Fibroblast of skin of right biceps (primary cell): ENCODE results near the gene ZNF521.

Experiments
- DNase-seq: peaks from one replicate; pipeline ENCODE4 v3.0.0-alpha.2; 2013

ZNF521 gene

DNA sequence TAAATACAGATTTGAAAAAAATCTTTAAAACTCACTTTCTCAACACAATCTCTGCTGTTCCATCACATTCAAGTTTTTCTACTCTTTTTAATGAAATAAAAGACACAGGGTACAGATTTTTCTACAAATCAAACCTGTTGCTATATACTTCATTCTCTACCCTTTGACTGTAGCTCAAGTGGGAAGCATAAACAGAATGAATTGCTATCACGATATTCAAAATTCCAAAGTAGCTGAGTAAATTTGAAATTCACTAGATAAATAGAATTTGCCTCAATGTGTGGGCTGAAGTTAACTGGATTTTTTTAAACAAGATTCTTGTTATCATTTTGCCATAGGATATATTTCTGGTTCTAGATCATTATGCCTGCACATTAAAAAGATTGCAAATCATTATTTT, 185.9 kb downstream of the ZNF521 start:
- no peak for DNase-seq

DNA sequence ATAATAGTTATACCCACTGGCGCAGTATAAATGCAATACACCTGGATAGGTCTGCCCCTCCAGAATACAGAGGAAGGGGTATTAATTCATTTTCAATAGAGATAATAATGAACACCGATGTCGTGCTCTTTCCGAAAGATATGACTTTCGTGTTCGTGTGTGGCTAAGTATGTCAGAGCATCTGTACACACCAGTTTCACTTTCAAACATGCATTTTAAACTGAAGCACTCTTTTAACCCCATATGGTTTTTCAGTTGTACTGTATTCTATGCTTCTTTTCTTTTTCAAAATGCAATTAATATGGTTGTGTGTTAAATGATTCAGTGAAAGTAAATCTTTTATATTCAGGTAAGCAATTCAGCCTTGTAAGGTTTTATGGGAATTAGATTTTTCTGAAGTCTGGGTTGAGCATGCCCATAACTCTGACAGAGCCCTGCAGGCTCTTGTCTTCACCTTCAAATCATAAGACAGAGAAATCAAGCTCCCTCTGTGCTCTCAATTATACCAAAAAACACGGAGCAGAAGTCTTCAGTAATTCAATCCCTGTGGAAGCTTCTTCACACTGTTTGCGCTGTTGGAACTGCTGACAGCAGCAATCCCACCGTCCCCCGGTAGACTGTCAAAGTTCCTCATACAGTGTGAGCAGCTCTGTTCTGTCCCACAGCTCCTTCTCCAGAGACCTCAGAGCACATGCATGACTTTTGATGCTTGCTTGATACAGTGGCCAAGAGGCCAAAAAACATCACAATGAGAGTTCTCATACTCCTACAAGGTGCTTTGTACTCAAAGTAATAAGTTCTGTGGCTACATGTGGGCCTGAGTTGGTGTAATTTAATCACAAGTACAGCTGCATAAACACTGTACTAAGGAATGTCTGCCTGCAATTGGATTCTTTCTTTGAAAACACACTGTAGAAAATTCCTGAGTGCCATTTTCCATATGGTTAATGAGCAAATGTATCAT, 186.8 kb downstream of the ZNF521 start:
- DNase-seq, result peak; percentile 67

DNA sequence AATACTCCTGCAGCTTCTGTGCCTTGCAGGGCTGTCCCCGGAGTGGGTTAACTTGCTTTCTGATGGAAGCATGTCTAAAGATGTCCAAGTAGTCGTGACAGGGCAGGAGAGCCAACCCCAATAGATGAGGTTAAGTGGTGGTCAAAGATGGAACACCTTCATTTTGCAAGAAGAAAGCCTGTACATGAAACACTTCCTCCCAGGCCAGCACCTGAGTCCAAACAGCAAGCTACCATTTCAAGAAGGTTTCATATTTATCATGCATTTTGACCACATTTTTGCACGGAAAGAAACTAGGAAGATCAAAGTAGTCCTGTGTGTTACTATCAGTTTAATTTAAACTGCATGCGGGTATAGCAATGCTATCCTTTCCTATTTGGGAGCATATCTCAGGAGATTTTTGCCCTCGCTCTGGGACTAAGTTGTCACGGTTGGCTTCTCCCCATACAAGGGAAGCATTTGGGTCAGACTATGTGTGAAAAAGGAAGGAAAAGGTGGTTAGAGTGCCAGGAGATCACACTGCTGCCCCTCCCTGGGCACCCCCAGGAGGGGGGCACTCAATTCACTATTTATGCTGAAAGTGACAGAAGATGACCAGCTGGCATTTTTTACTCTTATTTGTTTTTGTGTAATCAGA, 187.6 kb downstream of the ZNF521 start:
- DNase-seq, result no peak

DNA sequence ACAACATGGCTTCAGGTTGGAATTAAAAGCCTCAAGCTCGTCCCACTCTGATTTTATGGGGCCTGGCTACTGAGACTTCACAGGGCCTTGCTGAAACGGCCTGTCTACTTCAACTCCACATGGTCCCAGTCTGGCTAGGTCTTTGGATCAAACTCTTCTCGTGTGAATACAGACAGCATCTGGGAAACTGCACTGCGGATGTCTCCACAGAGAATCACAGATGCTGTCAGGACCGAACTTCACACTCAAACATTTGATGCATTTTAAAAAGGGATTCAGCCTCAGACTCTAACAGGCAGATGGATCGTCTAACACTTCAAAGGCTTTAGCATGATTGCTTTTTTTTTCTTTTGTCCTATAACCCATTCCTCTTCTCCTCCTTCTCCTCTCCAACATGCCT, 198.5 kb downstream of the ZNF521 start:
- no peak for DNase-seq

DNA sequence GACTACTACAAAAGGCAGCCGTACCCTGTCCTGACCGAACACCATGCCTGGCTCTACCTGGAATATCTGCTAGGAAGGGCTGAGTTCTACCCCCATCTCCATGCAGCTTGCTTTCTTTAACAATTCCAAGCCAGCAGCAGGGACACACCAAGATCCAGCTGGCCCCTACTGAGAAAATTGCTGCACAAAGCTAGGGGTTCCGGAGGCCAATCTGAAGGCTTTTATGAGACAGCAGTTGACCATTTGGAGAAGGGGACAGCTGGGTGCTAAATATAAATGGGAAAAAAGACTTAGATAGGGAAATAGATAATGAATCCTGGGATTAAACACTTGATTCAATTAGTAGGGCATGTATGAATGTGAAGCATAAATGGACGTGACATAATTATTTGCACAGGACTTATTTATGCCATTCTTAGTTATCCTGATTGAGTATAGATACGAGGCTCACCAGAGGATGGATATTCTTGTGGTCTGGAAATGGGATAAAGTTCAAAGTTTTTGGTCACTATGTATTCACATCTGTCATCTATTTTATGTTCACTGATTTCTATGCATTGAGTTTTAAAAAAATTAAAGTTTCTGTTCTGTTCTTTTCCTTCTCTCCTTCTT, 204.0 kb downstream of the ZNF521 start:
- no peak for DNase-seq

DNA sequence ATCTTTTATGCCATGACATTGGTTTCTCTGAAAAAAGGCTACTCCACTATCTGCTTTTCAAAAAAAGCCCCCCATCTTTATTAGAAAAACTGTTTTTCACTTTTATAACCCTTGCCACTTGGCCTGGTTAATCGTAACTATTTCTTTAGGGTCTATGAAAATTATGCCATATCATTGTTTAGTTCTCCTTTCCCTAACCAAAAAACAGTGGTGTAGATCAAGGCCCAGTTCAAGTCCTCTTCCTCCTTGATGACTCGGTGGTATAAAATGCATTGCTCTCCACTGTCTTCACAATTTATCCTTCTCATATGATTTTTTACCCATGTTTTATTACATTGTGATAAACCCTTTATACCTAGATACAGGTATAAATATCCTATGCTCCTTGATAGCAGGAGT, 205.5 kb downstream of the ZNF521 start:
- DNase-seq, result peak; percentile 22

DNA sequence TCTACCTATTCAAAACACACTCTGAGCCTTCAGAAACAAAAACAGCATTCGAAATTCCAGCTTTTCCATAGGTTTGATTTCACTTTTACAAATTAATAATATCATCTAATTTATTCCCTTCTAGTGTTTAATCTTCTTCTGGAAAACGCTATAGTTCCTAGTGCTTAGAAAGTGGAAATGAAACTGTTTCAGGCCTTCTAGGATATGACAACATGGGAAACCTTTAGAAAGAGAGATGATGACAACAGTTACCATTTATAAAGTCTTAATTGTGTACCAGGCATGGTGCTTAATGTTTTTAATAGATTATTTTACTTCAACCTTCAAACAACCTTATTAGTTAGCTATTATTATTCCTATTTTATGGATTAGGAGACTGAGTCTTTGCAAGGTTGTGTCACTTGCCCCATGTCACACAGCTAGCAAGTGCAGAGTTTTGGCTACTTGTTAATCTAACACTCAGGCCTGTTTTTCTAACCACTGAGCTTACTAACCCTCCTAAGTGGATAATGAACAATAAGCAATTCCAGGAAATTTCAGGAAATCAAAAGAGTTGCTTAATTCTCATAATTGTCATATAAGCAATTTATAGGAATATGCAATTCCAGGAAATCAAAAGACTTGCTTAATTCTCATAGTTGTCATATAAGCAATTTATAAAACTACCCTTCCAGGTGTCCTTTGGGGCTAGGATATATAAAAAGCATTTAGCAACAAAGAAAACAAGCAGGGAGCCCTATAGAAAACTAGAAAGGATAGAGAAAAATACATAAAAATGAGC, 206.0 kb downstream of the ZNF521 start:
- no peak for DNase-seq

DNA sequence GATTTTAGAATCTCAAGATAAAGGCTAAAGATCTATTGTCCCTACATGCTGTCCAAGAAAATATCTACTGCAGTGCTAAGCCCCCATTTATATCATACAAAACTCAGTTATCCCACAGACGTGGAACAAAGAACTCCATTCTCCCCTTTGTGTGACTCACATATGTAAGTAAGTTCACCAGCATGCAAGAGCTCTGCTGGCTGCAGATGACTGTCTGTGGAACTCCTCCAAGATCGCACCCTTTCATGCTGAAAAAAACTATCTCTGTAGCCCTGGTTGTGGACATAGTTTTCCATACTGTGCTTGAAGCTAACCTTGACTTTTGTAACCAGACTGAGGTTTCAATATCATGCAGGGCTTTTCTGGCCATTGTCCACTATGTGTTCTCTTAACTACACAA, 207.1 kb downstream of the ZNF521 start:
- DNase-seq, result peak; percentile 85

DNA sequence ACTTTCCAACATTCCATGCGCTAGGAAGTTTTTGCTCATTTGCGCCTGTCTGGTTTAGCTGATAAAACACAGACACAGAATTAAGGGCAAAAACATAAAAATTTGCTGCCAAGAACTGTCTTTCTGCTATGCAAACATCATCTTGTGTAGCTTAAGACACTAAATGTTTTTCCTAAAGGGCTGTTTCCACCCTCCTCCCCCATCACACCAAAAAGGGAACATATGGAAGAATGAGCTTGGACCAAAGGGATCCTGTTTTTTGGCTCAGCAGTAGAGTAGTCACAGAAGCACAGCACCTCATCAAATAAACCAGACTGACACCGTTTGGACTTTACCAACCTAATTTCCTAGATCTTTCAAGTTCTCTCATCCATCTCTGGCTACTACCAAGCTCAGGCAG, 210.1 kb downstream of the ZNF521 start:
- DNase-seq, result no peak

DNA sequence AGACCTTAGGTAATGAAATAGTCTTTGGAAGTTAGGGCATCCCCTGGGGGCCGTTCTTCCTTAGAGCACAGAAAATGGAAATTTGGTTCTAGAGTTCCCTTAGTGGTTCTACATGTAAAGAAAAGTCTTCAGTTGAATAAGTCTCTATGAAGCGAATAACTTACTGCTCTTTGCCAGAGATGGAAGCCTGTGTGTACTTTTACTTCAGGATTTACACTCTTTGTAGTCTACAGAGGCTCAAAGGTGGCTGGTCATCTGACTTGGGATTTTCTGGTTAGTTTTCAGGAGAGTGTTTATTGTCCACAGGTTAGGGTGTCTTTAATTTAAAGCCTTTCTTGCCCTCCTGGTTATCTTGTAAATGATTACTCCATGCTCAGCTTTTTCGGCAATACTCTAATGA, 210.6 kb downstream of the ZNF521 start:
- no peak for DNase-seq

DNA sequence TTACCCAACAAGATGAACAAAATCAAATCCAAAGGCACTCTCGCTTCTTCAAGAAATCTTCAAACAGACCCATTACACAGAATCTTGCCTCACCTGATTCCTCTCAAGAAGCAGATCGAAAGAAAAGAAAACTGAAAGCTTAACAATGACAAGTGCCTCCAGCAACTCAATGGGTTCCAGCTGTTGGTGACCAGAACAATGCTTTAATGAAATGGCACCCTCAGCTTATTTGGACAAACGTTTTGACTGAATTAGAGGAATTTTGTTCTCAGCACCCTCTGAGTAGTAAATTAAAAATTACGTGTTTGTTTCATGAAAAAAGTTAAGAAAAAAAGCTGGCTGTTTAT, 211.0 kb downstream of the ZNF521 start:
- no peak for DNase-seq

DNA sequence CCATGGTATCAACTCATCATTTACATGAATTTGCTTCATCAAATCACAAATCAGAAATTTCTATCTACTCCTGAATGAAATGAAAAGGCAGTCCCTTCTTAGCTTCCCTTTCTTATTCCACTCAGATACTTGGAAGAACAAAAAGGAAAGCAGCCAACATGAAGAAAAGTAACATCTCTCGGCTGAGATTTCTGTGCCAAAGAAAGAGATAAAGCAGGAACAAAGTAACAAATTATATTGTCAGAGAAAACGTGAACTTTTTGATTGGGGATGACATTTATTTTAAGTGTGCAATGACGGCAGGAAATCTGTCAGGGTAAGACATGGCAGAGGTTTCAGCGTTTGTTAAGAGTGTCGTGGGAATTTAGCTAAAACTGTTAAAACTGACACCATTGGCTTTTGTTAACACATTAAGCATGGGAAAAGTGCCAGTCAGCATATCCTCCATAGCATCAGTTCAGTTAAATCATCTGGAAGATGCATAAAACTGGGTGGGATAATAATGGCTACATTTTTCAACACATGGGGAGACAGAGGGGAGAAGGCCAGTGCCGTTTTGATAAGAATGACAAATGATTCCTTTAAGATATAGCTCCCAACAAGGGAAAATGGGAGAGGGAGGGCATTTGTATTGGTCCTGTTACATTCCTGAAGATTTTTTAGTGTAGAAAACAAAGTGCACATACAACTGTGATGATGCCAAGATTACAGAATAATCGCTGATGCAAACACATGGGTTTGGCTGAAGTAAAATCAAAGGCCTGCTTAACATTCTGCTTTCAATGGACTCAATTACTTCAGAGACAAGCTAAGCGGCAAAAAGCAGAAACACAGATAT, 211.6 kb downstream of the ZNF521 start:
- DNase-seq, result no peak

DNA sequence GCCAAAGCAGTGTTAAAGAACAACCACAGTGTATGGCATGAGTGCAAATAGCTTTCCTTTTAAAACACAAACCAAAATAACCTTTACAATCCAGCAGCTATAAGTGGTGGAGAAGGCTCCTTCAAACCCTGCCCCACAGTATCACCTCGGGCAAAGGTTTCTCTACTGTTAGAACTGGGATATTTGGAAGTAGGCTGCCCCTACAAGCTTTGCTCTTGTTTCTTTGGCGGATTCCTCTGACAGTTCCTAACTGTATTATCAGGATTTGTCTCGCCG, 214.8 kb downstream of the ZNF521 start:
- DNase-seq, result no peak

DNA sequence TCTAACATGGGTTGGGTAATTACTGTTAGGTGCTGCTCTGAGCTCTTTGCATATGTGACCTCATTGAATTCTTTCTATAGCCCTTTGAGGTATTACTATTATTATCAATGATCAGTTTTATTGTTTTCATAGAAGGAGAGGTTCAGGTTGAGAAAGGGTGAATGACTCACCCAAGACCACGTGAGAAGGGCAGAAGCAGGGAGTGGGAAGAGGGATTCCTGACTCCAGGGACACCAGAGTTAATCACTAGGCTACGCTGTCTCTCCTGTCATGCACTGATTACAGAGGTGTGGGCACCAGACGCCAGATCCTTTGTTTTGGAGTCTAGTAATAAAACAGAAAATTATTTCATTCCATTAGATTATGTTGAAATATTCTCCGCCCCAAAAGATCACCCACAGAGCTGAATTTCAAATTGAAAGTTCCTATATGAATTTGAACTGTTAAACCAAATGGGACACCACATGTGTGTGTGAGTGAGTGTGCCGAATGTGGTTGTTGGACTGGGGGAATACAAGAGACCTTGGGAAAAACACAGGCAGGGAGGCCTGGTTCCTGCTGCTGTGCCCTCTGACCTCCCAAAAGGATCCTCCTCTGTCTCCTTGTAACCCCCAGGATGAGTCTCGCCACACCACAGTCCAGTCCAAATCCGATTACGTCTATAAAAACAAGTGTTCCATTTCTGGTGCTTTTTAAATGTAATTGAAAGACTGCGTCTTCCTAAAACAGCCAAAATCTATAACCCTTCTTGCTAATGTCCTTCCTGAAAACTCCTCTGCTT, 215.4 kb downstream of the ZNF521 start:
- no peak for DNase-seq

DNA sequence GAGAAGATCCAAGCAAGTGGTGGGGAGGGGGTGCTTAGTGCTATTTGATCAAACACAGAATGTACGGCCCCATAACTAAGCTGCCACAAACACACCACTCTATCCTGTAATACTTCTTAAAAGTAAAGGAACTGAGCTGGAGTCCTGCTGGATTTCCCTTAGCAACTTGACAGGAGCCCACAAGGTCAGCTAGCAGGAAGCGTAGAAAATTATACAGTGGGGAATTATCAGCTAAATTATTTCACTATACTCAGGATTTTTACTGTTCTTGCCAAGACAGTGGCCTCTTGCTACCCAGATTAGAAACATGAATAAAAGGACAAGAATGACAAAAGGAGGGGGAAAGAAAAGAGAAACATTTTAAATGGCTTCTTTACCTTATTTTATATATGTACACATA, 217.1 kb downstream of the ZNF521 start:
- DNase-seq, result no peak

DNA sequence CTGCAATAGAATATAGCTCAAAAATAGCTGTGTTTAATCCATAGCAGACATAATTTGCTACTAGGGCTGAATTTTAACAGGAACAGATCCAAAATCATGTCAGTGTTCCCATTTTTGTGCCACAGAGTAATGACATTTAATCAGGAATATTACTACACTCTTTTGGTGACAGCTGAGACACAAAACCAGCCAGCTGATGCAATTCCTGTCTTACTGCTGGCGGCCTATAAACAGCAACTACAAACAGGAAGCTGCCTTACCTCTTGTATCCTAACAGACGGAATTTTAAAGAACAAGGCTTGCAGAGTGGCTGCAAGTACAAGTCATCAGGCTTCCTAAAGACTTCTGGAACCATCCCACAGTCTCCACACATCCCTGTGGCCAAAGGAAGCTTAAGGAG, 218.1 kb downstream of the ZNF521 start:
- no peak for DNase-seq

DNA sequence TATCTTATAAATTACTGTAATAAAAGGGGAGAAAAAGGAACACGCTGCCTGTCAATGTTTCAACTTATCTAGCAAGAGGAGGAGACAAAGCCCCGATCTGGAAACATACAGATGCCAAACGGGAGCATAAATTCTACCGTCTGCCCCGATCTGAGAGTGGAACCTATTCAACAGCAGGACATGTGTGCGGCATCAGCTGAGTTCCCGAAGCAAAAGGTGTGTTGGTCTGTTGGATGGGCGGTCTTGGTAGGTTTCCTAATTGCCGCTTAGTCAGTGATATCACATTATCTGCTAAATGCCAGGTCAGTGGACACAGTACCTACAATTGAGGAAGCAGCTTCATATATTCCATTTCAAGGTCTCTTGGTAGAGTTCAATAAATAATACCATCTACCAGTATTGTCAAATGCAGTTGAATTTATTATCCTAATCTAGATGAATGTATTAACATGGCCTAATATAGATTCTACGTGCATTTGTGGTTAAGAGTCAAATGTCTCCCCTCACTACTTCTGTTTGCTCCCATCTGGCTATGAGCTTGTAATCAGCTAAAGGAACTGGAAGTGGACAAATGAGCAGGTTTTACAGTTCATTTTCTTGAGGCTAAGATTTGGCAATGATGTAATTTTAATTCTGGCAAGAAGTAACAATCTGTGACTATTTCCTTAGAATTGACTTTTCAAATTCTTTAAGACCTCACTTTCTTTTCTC, 219.0 kb downstream of the ZNF521 start:
- DNase-seq, result no peak

DNA sequence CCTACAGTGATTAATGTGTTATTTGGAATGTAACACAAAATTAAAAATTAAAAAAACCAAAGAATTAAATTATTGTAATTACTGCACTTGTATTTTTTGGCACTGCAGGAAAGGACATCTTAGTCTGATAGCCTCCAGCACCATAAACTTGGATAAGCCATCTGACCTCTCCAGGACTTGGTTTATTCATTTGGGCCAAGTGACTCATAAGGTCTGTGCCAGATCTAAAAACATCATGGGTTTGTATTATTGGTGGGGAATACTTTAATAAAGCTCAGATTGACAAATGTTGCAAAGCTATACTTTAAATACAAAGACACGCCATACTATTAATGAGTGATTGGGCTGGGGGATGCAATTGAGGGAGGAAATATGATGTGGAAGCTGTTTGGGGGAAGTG, 225.2 kb downstream of the ZNF521 start:
- DNase-seq, result no peak

DNA sequence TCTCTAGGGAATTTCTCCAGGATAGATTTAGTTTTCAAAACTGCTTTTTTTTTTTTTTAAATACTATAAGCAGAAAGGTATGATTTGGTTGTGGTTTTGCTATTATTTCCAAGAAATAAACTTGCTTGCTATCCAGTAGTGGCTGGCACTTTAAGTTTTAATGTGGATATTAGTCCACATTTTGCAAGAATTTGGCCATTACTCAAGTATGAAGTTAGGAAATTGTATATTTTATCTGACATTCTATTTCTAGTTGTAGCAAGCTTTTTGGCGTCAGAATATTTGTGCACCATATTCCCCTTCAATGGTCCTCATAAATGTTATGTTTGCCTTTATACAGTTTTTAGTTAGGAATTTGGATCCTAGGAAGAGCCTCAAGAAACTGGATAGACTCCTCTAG, 226.3 kb downstream of the ZNF521 start:
- DNase-seq, result no peak

DNA sequence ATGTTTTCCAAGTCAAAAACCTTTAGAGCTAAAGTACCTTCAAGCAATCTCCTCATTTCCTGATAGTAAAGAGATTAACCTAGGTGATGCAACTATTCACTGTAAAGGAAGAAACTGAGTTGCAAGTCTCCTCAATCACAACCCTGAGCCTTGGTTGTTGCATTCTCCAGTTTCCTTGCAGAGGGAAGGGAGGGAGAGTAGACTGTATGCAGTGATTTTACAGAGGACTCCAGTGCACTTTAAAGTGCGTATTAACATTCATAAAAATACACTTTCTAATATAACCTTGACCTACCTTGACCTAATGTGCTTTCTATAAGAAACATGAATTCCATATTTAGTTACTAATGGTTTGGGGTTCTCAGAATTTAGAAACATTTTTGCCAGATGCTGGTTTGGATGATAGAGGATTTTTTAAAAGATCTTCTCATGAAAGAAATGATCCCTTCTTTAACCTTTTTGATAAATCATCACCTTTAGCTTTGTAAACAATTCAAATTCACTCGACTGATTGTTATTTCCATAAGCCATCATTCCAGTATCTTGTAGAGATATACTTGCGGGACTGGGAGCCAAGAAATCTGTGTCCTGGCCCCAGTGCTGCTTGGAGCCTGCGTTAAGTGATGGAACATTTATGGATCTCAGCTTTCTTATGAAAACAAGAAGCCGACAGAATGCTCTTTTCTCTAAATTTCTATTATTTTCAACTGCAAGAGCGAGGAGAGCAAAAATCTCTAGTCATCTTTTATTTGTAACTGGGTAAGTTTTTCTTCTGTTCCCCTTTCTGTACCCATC, 228.3 kb downstream of the ZNF521 start:
- no peak for DNase-seq
